ENCODE results near the gene C11orf68.

- no peak for TF ChIP-seq IRF3 (IDR thresholded peaks at IDR 0.05)
- TF ChIP-seq USF1 (IDR thresholded peaks at IDR 0.05; ENCODE audit: borderline replicate concordance, extremely low read length, insufficient read depth, low read depth, low read length): no peak
- TF ChIP-seq ZNF274 (IDR thresholded peaks at IDR 0.05; ENCODE audit: insufficient read depth, insufficient read length): no peak
- no peak for TF ChIP-seq FOXM1 (IDR thresholded peaks at IDR 0.05; ENCODE audit: low read depth, low read length)
- no peak for TF ChIP-seq RAD21 (IDR thresholded peaks at IDR 0.05; ENCODE audit: insufficient read depth, low read depth, low read length)
- TF ChIP-seq NFIC (IDR thresholded peaks at IDR 0.05; ENCODE audit: low read depth, low read length): no peak
- no peak for TF ChIP-seq CTCF (IDR thresholded peaks at IDR 0.05 in 2 of 3, conservative IDR thresholded peaks at IDR 0.05 in 1 of 3; ENCODE audit: control insufficient read depth in 2 of 3, extremely low read depth in 1 of 3, insufficient read depth in 1 of 3, low read depth in 3 of 3, low read length in 3 of 3)
- no peak for TF ChIP-seq EZH2 (IDR thresholded peaks at IDR 0.05; ENCODE audit: borderline replicate concordance, control insufficient read depth, low read depth, low read length)
- no peak for TF ChIP-seq RFX5 (IDR thresholded peaks at IDR 0.05; ENCODE audit: low read depth, low read length)
- TF ChIP-seq BHLHE40 (IDR thresholded peaks at IDR 0.05; ENCODE audit: borderline replicate concordance in 1 of 2, low read depth in 2 of 2, low read length in 1 of 2): no peak
- TF ChIP-seq BCLAF1 (IDR thresholded peaks at IDR 0.05): no peak
- TF ChIP-seq BACH1 (IDR thresholded peaks at IDR 0.05; ENCODE audit: borderline replicate concordance): no peak
These were observed 15.1 kb downstream of the C11orf68 start for GRCh38 chr11:65903715-65904114.

Data from GM12878 (cell line).